NCI-H82 treated with DMSO at 0.1 percent for 48 hours (cell line): ENCODE results near the gene TBC1D3B.
"Not testable (repeated sequence)": the region's sequence is repeated elsewhere in the genome, so short reads cannot be mapped to it uniquely, and the experiment has no call there.

Experiments used
- DNase-seq: peaks from one replicate; lab custom pipeline; 2025; ENCODE audit not compliant: unreplicated experiment; lab: John Stamatoyannopoulos, UW

The TBC1D3B gene

DNA sequence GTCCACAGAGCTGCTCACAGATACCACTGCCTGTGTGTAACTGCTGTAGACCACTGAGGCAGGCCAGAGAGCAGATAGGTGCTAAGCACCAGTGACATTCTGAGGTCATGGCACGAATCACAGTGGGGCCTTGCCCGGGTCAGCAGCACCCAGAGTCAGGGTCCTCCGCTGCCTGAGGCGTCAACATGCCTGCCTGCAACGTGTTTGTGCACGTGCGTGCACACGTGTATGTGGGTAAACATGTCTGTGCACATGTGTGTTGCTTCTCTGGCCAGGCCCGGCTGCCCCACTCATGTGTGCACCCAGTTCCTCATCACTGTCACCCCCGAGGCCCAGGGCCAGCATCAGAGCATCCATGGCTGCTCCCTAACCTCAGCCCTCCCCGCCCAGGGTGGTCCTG lies at the start of gene TBC1D3B:
TSS of gene TBC1D3B (minus strand) at position 101 of the 400 bp plus-strand sequence. CDS start 1,586 bp downstream, outside the sequence.
- DNase-seq: not testable (repeated sequence)

DNA sequence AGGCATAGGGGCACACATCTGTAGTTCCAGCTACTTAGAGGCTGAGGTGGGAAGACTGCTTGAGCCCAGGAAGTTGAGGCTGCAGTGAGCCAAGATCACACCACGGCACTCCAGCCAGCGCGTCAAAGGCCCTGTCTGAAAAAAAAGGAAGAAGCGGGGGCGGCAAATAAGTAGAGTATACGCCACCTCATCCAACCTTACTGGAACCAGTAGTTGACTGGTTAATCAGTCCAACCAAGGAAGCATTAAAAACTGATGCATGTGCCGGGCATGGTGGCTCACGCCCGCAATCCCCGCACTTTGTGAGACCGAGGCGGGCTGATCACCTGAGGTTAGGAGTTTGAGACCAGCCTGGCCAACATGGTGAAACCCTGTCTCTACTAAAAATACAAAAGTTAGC lies 46.5 kb upstream of the TBC1D3B start:
- not testable (repeated sequence) for DNase-seq

DNA sequence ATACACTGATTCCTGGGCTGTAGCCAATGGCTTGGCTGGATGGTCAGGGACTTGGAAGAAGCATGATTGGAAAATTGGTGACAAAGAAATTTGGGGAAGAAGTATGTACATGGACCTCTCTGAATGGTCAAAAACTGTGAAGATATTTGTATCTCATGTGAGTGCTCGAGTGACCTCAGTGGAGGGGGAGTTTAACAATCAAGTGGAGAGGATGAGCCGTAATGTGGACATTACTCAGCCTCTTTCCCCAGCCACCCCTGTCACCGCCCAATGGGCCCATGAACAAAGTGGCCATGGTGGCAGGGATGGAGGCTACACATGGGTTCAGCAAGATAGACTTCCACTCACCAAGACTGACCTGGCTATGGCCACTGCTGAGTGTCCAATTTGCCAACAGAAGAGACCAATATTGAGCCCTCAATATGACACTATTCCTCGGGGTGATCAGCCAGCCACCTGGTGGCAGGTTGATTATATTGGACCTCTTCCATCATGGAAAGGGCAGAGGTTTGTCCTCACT lies 45.2 kb upstream of the TBC1D3B start:
- not testable (repeated sequence) for DNase-seq

DNA sequence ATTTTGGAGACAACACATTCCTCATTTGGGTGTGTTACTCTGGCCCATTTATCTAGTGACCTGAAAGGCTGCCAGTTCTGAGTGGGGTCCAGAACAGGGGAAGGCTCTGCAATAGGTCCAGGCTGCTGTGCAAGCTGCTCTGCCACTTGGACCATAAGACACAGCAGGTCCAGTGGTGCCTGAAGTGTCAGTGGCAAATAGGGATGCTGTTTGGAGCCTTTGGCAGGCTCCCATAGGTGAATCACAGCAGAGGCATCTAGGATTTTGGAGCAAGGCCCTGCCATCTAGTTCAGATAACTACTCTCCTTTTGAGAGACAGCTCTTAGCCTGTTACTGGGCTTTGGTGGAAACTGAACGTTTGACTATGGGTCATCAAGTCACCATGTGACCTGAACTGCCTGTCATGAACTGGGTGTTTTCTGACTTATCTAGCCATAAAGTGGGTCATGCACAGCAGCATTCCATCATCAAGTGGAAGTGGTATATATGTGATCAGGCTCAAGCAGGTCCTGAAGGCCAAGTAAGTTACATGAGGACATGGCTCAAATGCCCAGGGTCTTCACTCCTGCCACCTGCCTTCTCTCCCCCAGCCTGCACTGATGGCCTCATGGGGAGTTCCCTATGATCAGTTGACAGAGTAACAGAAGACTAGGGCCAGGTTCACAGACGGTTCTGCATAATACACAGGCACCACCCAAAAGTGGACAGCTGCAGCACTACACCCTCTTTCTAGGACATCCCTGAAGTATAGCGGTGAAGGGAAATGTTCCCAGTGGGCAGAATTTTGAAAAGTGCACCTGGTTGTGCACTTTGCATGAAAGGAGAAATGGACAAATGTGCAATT lies 44.5 kb upstream of the TBC1D3B start:
- DNase-seq: not testable (repeated sequence)

DNA sequence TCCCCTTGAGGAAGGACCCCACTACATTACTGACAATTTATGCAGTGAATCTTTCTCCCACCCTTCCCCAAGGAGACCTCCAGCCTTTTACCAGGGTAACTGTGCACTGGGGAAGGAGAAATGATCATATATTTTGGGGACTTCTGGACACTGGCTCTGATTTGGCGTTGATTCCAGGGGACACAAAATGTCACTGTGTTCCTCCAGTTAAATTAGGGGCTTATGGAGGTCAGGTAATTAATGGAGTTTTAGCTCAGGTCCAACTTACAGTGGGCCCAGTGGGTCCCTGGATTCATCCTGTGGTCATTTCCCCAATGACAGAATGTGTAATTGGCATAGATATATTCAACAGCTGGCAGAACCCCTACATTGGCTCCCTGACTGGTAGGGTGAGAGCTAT lies 43.1 kb upstream of the TBC1D3B start:
- DNase-seq: not testable (repeated sequence)

DNA sequence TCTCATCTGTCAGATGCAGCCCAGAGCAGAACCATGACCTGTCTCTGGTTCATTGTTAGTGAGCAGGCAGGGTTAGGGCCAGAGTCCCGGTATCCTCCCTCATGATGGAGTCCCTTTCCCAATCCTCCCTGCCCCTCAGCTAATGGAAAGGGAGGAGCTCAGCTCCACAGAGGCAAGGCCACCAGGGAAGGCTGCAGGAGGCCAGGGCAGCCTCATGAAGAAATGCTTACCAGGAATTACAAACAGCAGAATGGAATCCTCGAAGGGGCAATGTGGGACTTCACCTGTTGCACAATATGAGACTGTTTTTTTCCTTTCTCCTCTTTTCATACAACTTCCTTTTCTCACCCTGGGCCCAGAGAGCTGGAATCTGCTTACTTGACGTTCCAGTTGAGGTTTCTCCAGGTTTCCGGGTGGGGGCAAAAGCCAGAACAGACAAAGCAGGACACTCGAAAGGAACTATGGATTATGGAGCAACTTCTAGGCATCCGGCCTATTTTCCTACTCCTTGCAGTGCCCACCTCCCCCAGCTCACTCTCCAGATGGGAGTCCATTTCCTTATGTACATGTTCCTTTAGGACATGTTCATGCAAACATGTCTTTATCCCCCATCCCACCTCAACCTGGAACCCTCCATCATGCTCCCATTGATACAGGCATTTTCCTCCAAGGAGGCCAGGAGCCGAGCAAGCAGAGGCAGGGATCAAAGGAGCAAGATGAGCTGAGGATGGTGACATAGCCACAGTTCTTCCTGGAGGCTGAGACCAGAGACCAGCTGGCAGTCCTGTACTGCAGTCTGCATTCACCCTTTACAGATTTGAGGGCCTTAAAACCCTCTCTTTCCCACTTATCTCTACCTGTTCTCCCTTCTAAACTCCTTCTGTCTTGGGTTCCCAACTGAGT lies 39.2 kb upstream of the TBC1D3B start:
- DNase-seq: not testable (repeated sequence)

DNA sequence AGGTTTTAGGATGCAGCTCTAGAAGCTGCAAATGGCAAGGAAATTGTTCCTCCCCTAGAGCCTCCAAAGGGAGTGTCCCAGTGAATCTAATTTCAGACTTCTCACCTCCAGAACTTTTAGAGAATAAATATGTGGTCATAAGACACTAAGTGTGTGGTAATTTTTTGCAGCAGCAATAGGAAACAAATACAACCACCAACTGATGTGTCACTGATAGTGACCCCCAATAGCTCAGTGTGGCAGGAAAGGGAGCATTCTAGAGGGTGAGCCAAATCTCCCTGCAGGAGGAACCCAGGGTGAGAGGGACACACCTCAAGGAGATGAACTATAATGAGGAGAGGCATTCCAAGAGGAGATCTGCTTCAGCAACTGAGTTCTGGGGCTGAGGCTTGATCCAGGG lies 38.5 kb upstream of the TBC1D3B start:
- DNase-seq: no peak

DNA sequence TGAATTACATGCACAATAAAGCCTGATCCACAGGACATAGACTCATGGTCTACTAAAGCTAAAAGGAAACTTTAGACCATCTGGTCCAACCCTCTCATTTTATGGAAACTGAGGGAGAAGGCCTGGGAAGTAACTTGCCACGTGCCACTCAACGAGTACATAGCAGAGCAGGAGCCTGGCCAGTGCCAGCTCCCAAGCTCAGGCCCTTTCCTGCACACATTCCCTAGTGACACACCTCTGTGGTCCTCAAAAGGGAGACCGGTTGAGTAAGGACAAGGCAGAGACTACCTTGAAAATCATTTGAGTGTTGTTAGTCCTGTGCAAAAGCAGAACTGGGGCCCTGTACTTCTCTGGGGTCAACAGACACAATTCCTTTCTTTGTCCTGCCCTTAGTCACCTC lies 37.3 kb upstream of the TBC1D3B start:
- no peak for DNase-seq

DNA sequence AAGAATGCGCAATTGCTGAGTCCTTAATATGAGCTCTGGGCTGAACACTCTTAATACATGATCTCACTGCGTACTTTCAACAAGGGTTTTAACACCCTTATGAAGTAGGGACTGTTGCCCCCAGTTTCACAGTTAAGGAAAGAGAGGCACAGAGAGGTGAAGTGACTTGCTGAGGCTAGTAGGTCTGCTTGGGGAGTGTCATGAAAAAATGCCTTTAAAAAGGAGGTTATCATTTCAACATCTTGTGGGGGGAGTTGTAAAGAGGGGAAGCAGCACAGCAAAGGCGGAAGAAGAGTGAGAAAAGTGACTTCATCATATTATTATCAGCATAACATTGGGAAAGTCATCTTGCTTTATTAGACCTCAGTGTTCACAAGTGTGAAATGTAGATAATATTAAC lies 36.5 kb upstream of the TBC1D3B start:
- no peak for DNase-seq

DNA sequence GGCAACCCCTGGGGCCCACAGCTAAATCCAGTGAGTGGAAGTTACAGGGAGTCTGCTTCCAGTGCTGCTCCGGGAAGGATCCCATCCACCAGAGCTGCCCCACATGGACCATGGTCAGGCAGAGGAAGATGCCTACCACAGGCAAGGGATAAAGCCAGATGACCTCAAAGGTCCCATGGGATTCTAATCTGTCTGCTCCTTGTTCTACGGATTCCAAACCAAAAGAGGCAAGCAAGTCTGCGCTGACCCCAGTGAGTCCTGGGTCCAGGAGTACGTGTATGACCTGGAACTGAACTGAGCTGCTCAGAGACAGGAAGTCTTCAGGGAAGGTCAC lies 35.8 kb upstream of the TBC1D3B start:
- no peak for DNase-seq

DNA sequence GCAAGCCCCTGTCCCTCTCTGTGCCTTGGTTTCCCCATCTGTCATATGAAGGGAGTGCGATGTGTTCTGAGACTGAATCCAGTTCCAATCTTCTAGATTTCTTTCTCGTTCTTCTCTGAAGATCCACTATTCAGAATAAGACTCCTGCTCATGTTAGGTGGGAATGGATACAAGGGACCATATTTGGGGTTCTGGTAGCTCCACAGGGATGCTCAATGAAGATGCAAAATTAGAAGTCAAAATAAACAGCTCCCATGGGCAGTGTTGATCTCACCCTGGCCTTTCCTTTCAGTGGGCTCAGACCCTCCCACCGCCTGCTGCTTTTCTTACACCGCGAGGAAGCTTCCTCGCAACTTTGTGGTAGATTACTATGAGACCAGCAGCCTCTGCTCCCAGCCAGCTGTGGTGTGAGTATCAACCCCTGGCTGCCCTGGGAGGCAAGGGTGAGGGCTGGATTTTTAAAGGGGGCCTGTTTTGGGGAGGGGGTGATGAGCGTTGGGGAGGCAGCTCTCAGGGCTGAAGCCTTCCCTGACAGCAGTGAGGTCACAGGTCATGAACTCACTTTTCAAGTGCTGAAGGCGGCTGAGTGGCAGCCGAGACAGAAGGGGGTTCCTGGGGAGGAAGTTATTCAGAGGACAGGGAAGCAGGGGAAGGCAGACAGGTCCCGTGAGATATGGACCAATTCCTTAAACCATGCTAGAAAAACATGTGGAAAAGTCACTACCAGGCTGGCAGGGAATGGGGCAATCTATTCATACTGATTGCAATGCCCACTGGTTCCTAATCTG lies 35.2 kb upstream of the TBC1D3B start:
- DNase-seq: not testable (repeated sequence)

DNA sequence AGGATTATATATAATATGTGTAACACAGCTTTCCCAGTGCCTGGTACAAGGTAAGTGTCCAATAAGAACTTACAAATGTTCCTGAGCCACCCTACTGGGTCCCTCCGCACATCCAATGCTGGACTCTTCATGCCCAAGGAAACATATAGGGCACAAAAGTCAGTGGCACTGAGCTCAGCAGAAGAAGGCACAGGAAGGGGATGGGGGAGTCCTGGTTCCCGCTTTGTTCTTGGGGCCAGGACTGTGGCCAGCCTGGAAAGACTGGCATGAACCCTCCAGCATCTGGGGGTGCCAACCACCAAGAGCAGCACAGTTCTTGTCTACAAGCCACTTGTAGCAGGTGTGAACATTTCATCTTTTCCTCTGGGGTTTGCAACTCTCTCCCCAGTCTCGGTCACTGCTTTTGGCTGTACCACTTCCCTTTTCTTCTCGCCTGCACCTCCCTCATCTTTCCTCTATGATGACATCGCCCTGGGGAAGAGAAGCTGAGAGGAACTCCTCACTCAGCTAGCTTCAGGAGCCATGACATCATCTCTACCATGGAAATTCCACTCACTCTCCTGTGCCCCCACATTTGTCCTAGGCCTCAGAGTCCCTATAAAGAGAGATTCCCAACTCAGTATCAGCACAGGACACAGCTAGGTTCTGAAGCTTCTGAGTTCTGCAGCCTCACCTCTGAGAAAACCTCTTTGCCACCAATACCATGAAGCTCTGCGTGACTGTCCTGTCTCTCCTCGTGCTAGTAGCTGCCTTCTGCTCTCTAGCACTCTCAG lies 34.2 kb upstream of the TBC1D3B start, which contains the start of gene CCL4L2:
TSS of gene CCL4L2 (plus strand) at position 625 of the 773 bp plus-strand sequence.
- not testable (repeated sequence) for DNase-seq

DNA sequence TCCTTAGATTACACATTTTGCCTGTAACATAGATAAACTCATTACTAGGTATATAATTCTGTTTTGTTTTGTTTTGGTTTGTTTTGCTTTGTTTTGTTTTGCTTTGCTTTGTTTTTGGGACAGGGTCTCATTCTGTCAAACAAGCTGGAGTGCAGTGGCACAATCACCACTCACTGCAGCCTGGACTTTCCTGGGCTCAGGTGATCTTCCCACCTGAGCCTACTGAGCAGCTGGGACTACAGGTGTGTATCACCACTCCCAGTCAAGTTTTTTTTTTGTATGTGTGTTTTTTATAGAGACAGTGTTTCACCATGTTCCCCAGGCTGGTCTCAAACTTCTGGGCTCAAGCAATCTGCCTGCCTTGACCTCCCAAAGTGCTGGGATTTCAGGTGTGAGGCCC lies 33.1 kb upstream of the TBC1D3B start:
- DNase-seq: no peak

DNA sequence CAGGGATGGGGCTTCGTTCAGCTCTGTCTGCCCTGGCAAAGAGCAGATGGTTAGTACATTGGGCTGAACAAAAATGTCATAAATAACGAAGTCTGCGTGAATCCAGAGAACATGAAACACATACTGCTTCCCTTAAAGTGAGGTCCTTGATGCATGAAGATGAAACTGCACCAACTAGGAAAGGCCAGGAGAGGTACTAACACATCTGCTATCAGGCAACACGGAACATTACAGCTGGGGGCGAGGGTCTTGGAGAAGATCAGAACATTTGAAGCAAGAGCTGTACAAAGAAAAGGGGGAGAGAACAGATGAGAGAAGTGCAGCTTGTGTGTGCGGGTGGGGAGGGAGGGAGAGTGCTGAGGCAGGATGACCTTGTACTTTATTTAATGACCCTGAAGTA lies 30.9 kb upstream of the TBC1D3B start:
- not testable (repeated sequence) for DNase-seq

DNA sequence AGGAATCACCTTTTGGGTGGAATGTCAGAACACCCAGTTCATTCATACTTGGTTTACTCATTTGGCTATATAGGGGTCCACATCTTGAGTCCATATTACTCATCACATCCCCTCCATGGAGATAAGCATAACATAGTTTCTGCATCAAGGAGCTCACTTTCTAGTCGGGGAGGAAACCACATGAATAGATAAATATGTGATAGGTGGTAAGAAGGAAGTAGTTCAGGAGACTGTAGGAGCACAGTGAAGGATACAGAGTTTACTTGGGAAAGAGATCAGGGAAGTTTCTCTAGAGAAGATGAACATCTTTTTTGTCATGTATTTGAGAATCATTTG lies 30.0 kb upstream of the TBC1D3B start:
- not testable (repeated sequence) for DNase-seq

DNA sequence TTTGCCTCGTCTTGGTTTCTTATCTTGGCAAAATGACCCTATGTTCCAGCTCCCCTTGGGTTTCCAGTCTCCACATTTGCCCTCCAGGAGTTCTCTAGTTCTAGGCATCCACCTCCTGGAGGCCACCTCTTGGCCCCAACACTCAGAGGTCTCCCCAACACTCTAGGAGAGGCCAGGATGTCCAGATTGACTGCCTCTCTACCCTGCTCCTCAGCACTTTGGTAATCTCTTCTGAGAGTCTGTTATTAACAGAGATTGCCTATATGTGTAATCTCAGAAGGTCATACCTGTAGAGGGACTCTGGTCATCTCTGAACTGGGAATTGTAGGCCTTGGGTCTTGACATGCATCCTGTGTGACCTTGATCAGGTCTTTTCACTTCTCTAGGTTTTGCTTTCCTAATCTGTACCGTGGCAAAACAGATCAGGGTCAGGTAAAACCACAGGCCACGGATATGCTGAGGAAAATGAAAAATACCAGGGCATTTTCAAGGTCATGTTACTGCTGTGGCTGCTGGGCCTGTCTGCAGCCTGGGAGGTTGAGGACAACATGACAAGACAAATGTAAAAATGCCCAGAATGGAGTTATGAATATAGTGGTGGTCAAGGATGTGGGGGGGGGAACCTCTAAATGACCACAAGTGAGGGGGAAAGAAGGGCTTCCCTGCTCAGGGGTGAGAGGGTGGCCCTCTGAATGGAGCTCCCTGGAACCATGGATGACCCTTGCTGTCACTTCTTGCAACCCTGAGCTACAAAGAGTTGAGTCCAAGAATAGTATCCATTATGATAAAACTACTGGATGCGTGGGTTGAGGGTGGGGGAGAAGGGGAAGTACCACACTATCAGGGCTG lies 29.4 kb upstream of the TBC1D3B start:
- DNase-seq: no peak

DNA sequence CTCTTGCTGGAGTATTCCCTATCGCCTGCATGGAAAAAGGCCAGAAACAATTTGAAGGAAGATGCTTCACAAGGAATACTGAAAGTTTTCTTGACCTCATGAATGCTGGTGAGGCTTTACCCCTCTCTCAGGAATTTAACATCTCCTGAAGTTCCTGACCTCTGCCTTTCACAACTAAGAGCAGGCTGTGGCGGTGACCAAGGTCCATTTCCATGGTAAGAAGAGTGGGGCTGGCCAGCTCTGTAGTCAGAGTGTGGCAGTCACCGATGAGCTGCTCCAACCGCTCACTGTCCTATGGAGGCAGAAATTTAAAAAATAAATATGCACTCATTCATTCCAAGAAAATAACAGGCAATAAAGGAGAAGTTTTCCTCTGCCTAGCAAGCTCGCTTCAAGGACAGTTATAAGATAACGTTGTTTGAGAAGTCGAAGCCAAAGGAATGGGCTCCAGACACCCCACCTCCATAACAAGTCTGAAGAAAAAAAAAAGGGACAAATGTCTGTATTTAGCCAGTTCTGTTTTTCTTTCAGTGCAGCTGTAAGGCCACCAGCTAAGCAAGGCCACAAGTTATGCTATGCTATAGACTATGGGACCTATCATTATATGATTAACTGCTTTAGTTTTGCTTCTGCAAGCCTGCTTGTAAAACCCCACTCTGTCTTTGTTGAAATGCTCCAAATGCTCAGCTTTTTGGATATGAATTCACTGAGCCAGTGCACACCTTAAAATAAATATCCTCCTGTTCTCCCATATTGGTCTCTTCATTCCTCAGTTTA lies 28.5 kb upstream of the TBC1D3B start:
- DNase-seq: no peak

DNA sequence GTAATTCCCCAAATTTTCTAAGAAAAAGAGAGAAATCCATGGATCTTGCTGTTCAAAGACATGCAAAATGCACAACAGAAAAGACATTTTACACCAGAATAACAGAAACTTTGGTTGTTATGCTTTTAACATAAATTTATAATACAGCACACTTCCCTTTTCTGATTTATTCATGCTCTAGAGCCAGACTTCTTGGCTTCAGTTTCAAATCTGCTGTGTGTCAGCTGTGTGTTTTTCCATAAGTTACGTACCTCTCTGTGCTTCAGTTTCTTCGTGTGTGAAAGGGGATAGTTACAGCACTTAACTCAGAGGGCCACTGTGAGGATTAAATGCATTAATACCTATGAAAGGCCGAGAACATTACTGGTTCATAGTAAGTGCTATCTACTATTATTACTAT lies 26.9 kb upstream of the TBC1D3B start:
- DNase-seq: no peak

DNA sequence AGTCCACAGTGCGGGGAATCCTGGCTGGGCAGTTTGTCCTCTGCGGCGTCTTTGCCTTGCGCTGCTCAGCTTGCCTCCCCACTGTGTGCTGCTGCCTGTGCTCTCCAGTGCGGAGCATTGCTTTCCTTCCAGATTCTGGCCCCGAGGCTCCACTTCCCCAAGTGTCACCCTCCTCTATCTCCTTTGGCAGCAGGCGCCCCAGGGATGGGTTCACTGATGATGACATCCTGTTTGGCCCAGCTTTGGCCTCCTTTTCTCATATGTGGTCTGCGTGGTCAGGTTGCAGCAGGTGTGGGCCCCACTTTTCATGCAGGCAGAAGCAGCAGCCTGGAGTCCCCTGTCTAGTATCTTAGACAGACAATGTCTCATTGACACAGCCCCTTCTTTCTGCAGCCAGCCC lies 25.1 kb upstream of the TBC1D3B start:
- not testable (repeated sequence) for DNase-seq
